ENCODE measurements around the gene PHOX2B. TPM values are rescaled to one million over a fixed set of nuclear protein-coding genes. Genes with fewer than 3 reads are reported as not detected.
"Not testable (repeated sequence)": the region's sequence is repeated elsewhere in the genome, so short reads cannot be mapped to it uniquely, and the experiment has no call there.

Gene PHOX2B
- total RNA-seq, 1 donor from 2014 or later, result not detected

GRCh38 chr4:41749631-41750039, 1.1 kb upstream of the PHOX2B start:
- intact Hi-C loops (cut with micrococcal nuclease), result loop anchor here (5.0 to 10.0 kb wide), 3 partner anchors 57 to 648 kb away; partner anchors contain the start of genes BEND4 and SHISA3

GRCh38 chr4:41748074-41748570, 403 bp downstream of the PHOX2B start:
- intact Hi-C loops (cut with micrococcal nuclease), result loop anchor here (1.0 to 5.0 kb wide), 2 partner anchors 132 to 649 kb away; partner anchors contain the start of gene SHISA3

GRCh38 chr4:41747230-41748055, 1.1 kb downstream of the PHOX2B start:
- intact Hi-C loops (cut with micrococcal nuclease), result loop anchor here (1.0 to 5.0 kb wide), 2 partner anchors 133 to 650 kb away; partner anchors contain the start of gene SHISA3

- intact Hi-C loops (cut with micrococcal nuclease), result loop anchor here (5.0 kb wide), 1 partner anchor 651 kb away; the partner anchor contains the start of gene SHISA3
These were observed 1.9 kb downstream of the PHOX2B start for GRCh38 chr4:41746440-41747229.

GRCh38 chr4:41746025-41746439, 2.5 kb downstream of the PHOX2B start:
- intact Hi-C loops (cut with micrococcal nuclease), result loop anchor here (5.0 kb wide), 1 partner anchor 651 kb away; the partner anchor contains the start of gene SHISA3

GRCh38 chr4:41745292-41746024, 3.1 kb downstream of the PHOX2B start:
- intact Hi-C loops (cut with micrococcal nuclease), result loop anchor here (5.0 kb wide), 1 partner anchor 652 kb away; the partner anchor contains the start of gene SHISA3

GRCh38 chr4:41744572-41745291, 3.8 kb downstream of the PHOX2B start:
- intact Hi-C loops (cut with micrococcal nuclease), result loop anchor here (5.0 kb wide), 1 partner anchor 653 kb away; the partner anchor contains the start of gene SHISA3

- intact Hi-C loops (cut with micrococcal nuclease), result no loop called here
These were observed 7.2 kb downstream of the PHOX2B start for GRCh38 chr4:41741354-41741753.

GRCh38 chr4:41737491-41737890, 11.0 kb downstream of the PHOX2B start:
- intact Hi-C loops (cut with micrococcal nuclease), result not testable (repeated sequence)

- intact Hi-C loops (cut with micrococcal nuclease), result no loop called here
These were observed 14.2 kb downstream of the PHOX2B start for GRCh38 chr4:41734371-41734770.

GRCh38 chr4:41731569-41732126, 16.9 kb downstream of the PHOX2B start:
- intact Hi-C loops (cut with micrococcal nuclease), result no loop called here

- intact Hi-C loops (cut with micrococcal nuclease), result no loop called here
These were observed 20.0 kb downstream of the PHOX2B start for GRCh38 chr4:41728573-41728913.

GRCh38 chr4:41727861-41728572, 20.5 kb downstream of the PHOX2B start:
- intact Hi-C loops (cut with micrococcal nuclease), result no loop called here

GRCh38 chr4:41725254-41725653, 23.3 kb downstream of the PHOX2B start:
- intact Hi-C loops (cut with micrococcal nuclease), result no loop called here

- intact Hi-C loops (cut with micrococcal nuclease), result no loop called here
These were observed 25.2 kb downstream of the PHOX2B start for GRCh38 chr4:41723286-41723685.

GRCh38 chr4:41722181-41722580, 26.3 kb downstream of the PHOX2B start:
- intact Hi-C loops (cut with micrococcal nuclease), result no loop called here

GRCh38 chr4:41719417-41719816, 29.1 kb downstream of the PHOX2B start:
- intact Hi-C loops (cut with micrococcal nuclease), result no loop called here

- intact Hi-C loops (cut with micrococcal nuclease), result no loop called here
These were observed 29.6 kb downstream of the PHOX2B start for GRCh38 chr4:41718907-41719306.

GRCh38 chr4:41715155-41715554, 33.4 kb downstream of the PHOX2B start:
- intact Hi-C loops (cut with micrococcal nuclease), result no loop called here
